WI38 (cell line): Measurements from ENCODE around the gene GRAP2.

Source experiments
- H3K4me3 ChIP-seq: 2 replicates; pipeline ENCODE4 v1.5.1; 2011; ENCODE audit warnings: low read depth, mild to moderate bottlenecking, control low read depth, low read length
- CTCF ChIP-seq: IDR thresholded peaks from 2 replicates; pipeline ENCODE4 v1.5.1; 2012; ENCODE audit warnings: low read depth, mild to moderate bottlenecking, control low read depth, low read length

GRAP2 gene

DNA sequence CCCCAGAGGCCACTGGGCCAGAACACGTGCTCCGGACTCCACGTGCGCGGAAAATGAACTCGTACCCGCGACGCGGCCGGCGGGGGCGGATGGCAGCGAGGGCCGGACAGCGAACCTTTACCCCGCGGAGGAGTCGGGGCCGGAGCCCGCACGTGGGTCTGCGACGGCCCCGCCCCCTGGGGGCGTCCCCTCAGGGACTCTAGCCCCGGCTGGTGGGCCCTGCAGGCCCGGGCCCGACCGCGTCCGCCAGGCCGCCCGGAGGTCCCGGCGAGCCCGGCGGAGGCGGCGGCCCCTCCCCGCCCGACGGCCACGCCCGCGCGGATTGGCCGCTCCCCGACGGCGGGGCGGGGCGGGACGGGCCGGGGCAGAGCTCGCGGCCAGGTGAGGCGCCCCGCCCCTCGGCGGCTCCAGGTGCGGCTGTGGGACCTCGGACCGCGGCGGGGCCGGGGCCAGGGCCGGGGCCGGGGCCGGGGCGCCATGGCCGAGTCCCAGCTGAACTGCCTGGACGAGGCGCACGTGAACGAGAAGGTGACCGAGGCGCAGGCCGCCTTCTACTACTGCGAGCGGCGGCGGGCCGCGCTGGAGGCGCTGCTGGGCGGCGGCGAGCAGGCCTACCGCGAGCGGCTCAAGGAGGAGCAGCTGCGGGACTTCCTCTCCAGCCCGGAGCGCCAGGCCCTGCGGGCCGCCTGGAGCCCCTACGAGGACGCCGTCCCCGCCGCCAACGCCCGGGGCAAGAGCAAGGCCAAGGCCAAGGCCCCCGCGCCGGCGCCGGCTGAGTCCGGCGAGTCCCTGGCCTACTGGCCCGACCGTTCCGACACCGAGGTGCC is 93.9 kb downstream of the GRAP2 start, which contains the start of gene FAM83F:
TSS of gene FAM83F (plus strand) at position 389 of the 827 bp plus-strand sequence. CDS start at position 478, 89 bp downstream.
- TF ChIP-seq CTCF: no peak
- no peak within 1 kb of the TSS for H3K4me3 ChIP-seq

- TF ChIP-seq CTCF: no peak
- no peak overlapping the region for H3K4me3 ChIP-seq
These were observed 94.7 kb downstream of the GRAP2 start for GRCh38 chr22:39995393-39996252.

GRCh38 chr22:39996732-39997131 is 95.8 kb downstream of the GRAP2 start:
- no peak overlapping the region for H3K4me3 ChIP-seq
- no peak for TF ChIP-seq CTCF

DNA sequence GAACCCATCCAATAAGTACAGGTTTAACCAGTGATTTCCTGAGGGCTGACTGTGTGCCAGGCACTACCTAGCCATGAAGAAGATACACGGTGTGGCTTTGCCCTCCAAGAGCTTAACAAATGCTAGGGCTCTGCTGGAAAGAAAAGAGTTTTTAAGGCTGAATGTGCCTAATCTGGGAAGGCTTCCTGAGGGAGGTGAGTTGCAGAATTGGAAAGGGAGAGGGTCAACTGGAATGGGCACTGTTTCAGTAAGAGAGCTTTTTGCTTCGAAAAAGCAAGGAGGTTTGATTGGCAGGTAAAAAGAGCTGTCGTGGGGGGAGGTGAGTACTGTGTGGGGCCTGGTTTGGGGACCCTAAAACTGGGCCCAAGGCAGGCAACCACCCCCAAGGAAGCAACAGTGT is 96.5 kb downstream of the GRAP2 start:
- no peak overlapping the region for H3K4me3 ChIP-seq
- no peak for TF ChIP-seq CTCF

DNA sequence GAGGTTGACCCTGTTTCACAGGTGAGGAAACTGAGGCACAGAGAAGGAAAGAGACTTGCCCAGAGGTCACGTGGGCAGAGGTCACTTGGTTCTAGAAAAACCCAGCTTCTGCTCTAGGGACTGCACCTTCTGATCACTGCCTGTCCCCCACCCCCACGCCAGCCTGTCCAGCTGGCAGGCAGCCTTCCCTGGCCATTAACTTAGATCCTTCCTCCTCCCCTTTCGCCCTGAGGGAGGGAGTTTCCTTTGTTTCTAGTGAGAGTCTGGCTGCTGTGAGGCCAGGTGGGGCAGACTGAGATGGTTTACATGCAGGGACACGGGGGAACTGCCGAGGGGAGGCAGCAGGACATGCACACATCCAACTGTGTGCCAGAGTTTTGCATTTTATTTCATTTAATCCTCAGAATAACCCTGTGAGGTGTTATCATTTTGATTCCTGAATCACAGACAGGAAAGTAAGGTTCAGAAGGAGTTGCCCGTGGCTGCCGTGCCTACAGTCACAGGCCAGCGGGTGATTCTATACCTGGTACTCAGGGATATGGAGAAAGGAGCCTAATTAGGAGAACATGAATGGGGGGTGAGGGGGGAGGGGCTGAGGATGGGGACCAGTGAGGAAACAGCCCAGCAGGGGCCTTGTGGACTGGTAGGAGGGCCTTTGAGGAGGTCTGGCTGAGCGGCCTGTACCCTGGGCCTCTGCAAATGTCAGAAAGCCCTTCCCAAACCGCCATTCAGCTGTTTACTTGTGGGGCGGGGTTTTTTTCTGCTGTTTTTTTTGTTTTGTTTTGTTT is 97.2 kb downstream of the GRAP2 start:
- TF ChIP-seq CTCF: no peak
- H3K4me3 ChIP-seq: no peak overlapping the region

GRCh38 chr22:39999144-39999757 is 98.4 kb downstream of the GRAP2 start:
- no peak for TF ChIP-seq CTCF
- H3K4me3 ChIP-seq: no peak overlapping the region
